SH-SY5Y (cell line): ENCODE data around the gene EYA2.

ENCODE experiments used
- GATA2 ChIP-seq: IDR thresholded peaks from 2 replicates; pipeline ENCODE4 v1.6.1; 2011; ENCODE audit warnings: mild to moderate bottlenecking, low read depth, low read length
- GATA3 ChIP-seq: IDR thresholded peaks from 2 replicates; pipeline ENCODE4 v1.6.1; 2011; ENCODE audit warnings: low read depth, mild to moderate bottlenecking, low read length, moderate library complexity

DNA sequence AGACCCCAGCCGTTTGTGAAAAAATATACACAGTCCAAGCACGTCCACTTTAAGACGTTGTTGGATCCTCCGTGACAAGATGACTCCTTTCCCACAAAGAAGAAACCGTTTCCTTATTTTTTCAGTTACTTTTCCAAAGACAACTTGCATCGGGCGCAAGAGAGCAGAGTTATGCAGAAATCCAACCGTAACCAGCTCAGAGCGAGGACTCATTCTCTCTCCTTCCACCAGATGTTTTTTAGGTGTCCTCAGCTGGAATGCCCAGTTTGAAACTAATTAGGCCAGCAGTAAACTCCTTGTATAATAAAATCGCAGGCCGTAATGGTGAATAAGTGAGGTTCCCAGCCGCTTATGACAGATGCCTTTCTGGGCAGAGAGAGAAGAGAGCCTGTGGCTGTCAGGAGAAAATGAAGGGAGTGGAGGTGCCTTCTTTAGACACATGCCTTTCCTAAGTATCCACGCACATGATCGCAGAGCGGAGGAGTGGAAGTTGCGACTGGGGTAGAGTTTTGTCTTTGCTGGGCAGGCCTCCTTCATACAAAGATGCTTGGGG is 2.8 kb downstream of the EYA2 start:
- TF ChIP-seq GATA2, result no peak
- no peak for TF ChIP-seq GATA3
